K562 (cell line): ENCODE results near the gene SLC6A1. TPM values are rescaled to one million over a fixed set of nuclear protein-coding genes. Genes with fewer than 3 reads are reported as not detected.

Source experiments
- ATAC-seq: fragments of 200-7000 bp; cut with Tn5 transposase; 3 replicates; pipeline ENCODE4 v1.9.1; 2020; ENCODE audit warnings: moderate library complexity
- BruUV-seq: library from RNA; stranded (reverse); fragments of 400-500 nt; replicated peaks from 2 replicates; lab custom pipeline; 2021; lab: Mats Ljungman, UMichigan
- CTCF ChIA-PET: fragments of 300-600 bp; formaldehyde crosslinking; extraction: SDS; loops from one replicate; lab custom pipeline; 2021; ENCODE audit warnings: low intra/inter-chr PET ratio; lab: Yijun Ruan, JAX
- POLR2A ChIA-PET: fragments of 300-600, 350-650 bp; sonication (Branson Sonifier 250); formaldehyde crosslinking; extraction: SDS; loops from one replicate; lab custom pipeline; 2021; ENCODE audit warnings: antibody characterized with exemption, inconsistent platforms; lab: Yijun Ruan, JAX
- DNase-seq, 4 experiments: peaks; one replicate each; pipeline versions ENCODE4 v3.0.0 to v3.0.0-alpha.2; 2011 to 2018; ENCODE audit warnings: low spot score in 3 of 4, mixed read lengths in 3 of 4; ENCODE audit errors: extremely low read depth in 1 of 4
- FAIRE-seq: peaks from 2 replicates; lab custom pipeline; 2011; peaks lifted over from hg19 to GRCh38; lab: Jason Lieb, UNC
- H2AFZ ChIP-seq: 2 replicates; pipeline ENCODE4 v1.6.0; 2011; ENCODE audit warnings: low read depth, low read length, control low read depth, inconsistent platforms
- H3K27ac ChIP-seq: fragments of 200-600 bp; 3 replicates; pipeline ENCODE4 v1.8.0; 2011; ENCODE audit warnings: low read depth, mild to moderate bottlenecking, control low read depth, inconsistent platforms, low read length, moderate library complexity, mixed read lengths; ENCODE audit errors: extremely low read depth
- H3K27me3 ChIP-seq, 2 experiments: fragments of 300-600 bp in 1 of 2; 2 replicates in 1 of 2; 3 replicates in 1 of 2; pipeline versions ENCODE4 v1.6.0 to v1.8.0; 2011; ENCODE audit warnings: inconsistent platforms in 2 of 2, low read length in 2 of 2, mild to moderate bottlenecking in 1 of 2, mixed read lengths in 1 of 2, moderate library complexity in 1 of 2; ENCODE audit not compliant: control insufficient read depth in 2 of 2, insufficient read depth in 2 of 2
- H3K36me3 ChIP-seq: fragments of 300-600 bp; 3 replicates; pipeline ENCODE4 v1.8.0; 2011; ENCODE audit warnings: mild to moderate bottlenecking, low read length, inconsistent platforms; ENCODE audit not compliant: control insufficient read depth, insufficient read depth
- H3K4me1 ChIP-seq, 2 experiments: fragments of 200-600 bp in 1 of 2; replicated peaks in 1 of 2; 2 replicates in 1 of 2; 3 replicates in 1 of 2; pipeline versions ENCODE4 v1.5.1 to v1.8.0; 2011; ENCODE audit warnings: inconsistent platforms in 2 of 2, low read length in 2 of 2, mild to moderate bottlenecking in 1 of 2, mixed read lengths in 1 of 2, moderate library complexity in 1 of 2; ENCODE audit not compliant: control insufficient read depth in 2 of 2, insufficient read depth in 2 of 2
- H3K4me2 ChIP-seq: 2 replicates; pipeline ENCODE4 v1.6.1; 2011; ENCODE audit warnings: low read length, control low read depth, inconsistent platforms, mixed read lengths; ENCODE audit not compliant: insufficient read depth
- H3K4me3 ChIP-seq: fragments of 200-600 bp; sonication (generic), shearing (Covaris generic); 2 replicates; pipeline ENCODE4 v1.5.1; 2016; ENCODE audit warnings: control low read depth, inconsistent platforms
- H3K79me2 ChIP-seq: fragments of 200-600 bp; 3 replicates; pipeline ENCODE4 v1.8.0; 2011; ENCODE audit warnings: low read length, inconsistent platforms; ENCODE audit not compliant: control insufficient read depth, insufficient read depth
- H3K9ac ChIP-seq, 2 experiments: 2 replicates each; pipeline versions ENCODE4 v1.6.0 to v1.6.1; 2011; ENCODE audit warnings: low read depth in 2 of 2, low read length in 2 of 2, control low read depth in 1 of 2, inconsistent platforms in 1 of 2, mild to moderate bottlenecking in 1 of 2, mixed read lengths in 1 of 2; ENCODE audit not compliant: insufficient read depth in 1 of 2
- H3K9me1 ChIP-seq: one replicate; pipeline ENCODE4 v1.6.0; 2011; ENCODE audit warnings: inconsistent platforms, mild to moderate bottlenecking, low read length, moderate library complexity; ENCODE audit not compliant: control insufficient read depth, insufficient read depth
- H3K9me3 ChIP-seq: replicated peaks from 2 replicates; pipeline ENCODE4 v1.5.1; 2011; ENCODE audit warnings: low read depth, low read length, inconsistent platforms; ENCODE audit not compliant: control insufficient read depth, insufficient read depth
- H4K20me1 ChIP-seq: replicated peaks from 2 replicates; pipeline ENCODE4 v1.6.1; 2011; ENCODE audit warnings: low read length, inconsistent platforms, mixed read lengths; ENCODE audit not compliant: control insufficient read depth, insufficient read depth
- DIDO1 ChIP-seq: fragments of 450-650 bp; IDR thresholded peaks from 2 replicates; pipeline ENCODE4 v1.6.1; 2016; ENCODE audit warnings: low read depth, missing biosample characterization, missing genetic modification characterization
- HMBOX1 ChIP-seq: sonication (generic); IDR thresholded peaks from 2 replicates; pipeline ENCODE4 v1.6.1; 2016
- SP2 ChIP-seq: IDR thresholded peaks from 2 replicates; pipeline ENCODE4 v1.6.1; 2011; ENCODE audit warnings: mild to moderate bottlenecking, low read depth, low read length, moderate library complexity; ENCODE audit not compliant: poor library complexity, severe bottlenecking; ENCODE audit errors: extremely low read depth
- ZNF175 ChIP-seq: fragments of 200-800 bp; sonication (Bioruptor generic); IDR thresholded peaks from 2 replicates; pipeline ENCODE4 v1.6.1; 2016; ENCODE audit warnings: low read depth, mild to moderate bottlenecking, missing genetic modification characterization, missing compliant biosample characterization
- WGBS: fragments of 100-300 bp; shearing (Covaris generic); methylation state at CpG from one replicate; pipeline ENCODE4 v1.1.6; 2016; ENCODE audit warnings: low coverage, mixed read lengths; ENCODE audit not compliant: insufficient coverage; ENCODE audit errors: missing lambda C conversion rate; 5-methylcytosine and 5-hydroxymethylcytosine counted together
- in situ Hi-C: fragments of 300-500 bp; cut with MboI; formaldehyde crosslinking; loops from 4 replicates; pipeline ENCODE4 v1.15.0; 2018; ENCODE audit warnings: inconsistent platforms, mixed read lengths
- intact Hi-C: fragments of 100-400 bp; cut with micrococcal nuclease; formaldehyde crosslinking; loops from 2 replicates; pipeline ENCODE4 v1.14.2; 2022
- polyA plus RNA-seq, 8 experiments: library from polyadenylated mRNA; depleted of rRNA in 4 of 8; stranded (reverse) in 5 of 8; unstranded in 3 of 8; fragments of >200 nt; fragmentation: Nextera tagmentation in 2 of 8; fragmentation: Illumina TruSeq in 1 of 8; extraction: Ambion mirVana in 2 of 8; extraction: Trizol in 1 of 8; gene quantifications; 2 replicates each; pipeline versions ENCODE4 v1.2.1 to v1.2.3, GENCODE V29; 2011 to 2014; ENCODE audit warnings: inconsistent platforms in 1 of 8, missing spikeins in 1 of 8
- total RNA-seq, 7 experiments: library from RNA; depleted of rRNA in 6 of 7; stranded (reverse); fragments of >200 nt in 6 of 7; fragmentation: Illumina TruSeq in 2 of 7; extraction: Trizol in 2 of 7; gene quantifications; 2 replicates each; pipeline versions ENCODE4 v1.2.1 to v1.2.3, GENCODE V29; 2011 to 2021; ENCODE audit warnings: low replicate concordance in 1 of 7

Gene SLC6A1
- total and polyA plus RNA-seq, 9 of the 15 experiments (the other 6 are each of a cell fraction or from before 2014, with no cell fraction given) = not detected

- TF ChIP-seq SP2 (no peak), DIDO1 (tag) (no peak), HMBOX1 (no peak)
These were observed 81.5 kb downstream of the SLC6A1 start (continued) for GRCh38 chr3:11074011-11074410.

GRCh38 chr3:11074451-11074850, 81.9 kb downstream of the SLC6A1 start:
- Histone ChIP-seq H2AFZ (no peak overlapping the region), H3K36me3 (no peaks in the 10 kb centered on the region), H3K4me2 (no peak overlapping the region), H3K9me3 (no peaks in the 10 kb centered on the region), H4K20me1 (no peaks in the 10 kb centered on the region), H3K27ac (no peak overlapping the region), H3K9ac (no peak overlapping the region), H3K27me3 (no peaks in the 10 kb centered on the region), H3K4me3 (no peak overlapping the region), H3K9me1 (no peaks in the 10 kb centered on the region), H3K4me1 (no peaks in the 10 kb centered on the region), H3K79me2 (no peaks in the 10 kb centered on the region)
- ATAC-seq (no peak), FAIRE-seq (no peak), DNase-seq (no peak)
- intact Hi-C loops = no loop called here
- WGBS = 2% methylated on average over 3 of the region's 3 CpGs
- in situ Hi-C loops = no loop called here
- CTCF ChIA-PET = interaction anchor here (0.6 kb wide), 1 partner anchor 313 kb away, joined by 3 read pairs; no protein-coding TSS in a partner anchor
- POLR2A ChIA-PET = interaction anchor here (0.6 kb wide), 1 partner anchor 8 kb away, joined by 3 read pairs; no protein-coding TSS in a partner anchor
- TF ChIP-seq ZNF175 = no peak
- no TSS peak for BruUV-seq
